HepG2 (cell line): Measurements from ENCODE around the gene TNFRSF6B. TPM values are rescaled to one million over a fixed set of nuclear protein-coding genes. Genes with fewer than 3 reads are reported as not detected.

Experiments used
- ADNP ChIP-seq: sonication (generic); formaldehyde crosslinking; IDR thresholded peaks from 2 replicates; pipeline ENCODE4 v1.4.0; 2020; ENCODE audit warnings: missing genetic modification reagents
- ARHGAP35 ChIP-seq: sonication (generic); formaldehyde crosslinking; IDR thresholded peaks from 2 replicates; pipeline ENCODE4 v1.9.0; 2022; ENCODE audit warnings: mild to moderate bottlenecking, inconsistent platforms, moderate library complexity, missing genetic modification reagents, borderline replicate concordance
- FOXC1 ChIP-seq: sonication (generic); formaldehyde crosslinking; IDR thresholded peaks from 2 replicates; pipeline ENCODE4 v1.8.0; 2022; ENCODE audit warnings: mild to moderate bottlenecking, missing genetic modification reagents, borderline replicate concordance
- MLLT10 ChIP-seq: sonication (generic); formaldehyde crosslinking; IDR thresholded peaks from 2 replicates; pipeline ENCODE4 v1.4.0; 2020; ENCODE audit warnings: missing genetic modification reagents
- NRL ChIP-seq: sonication (generic); formaldehyde crosslinking; IDR thresholded peaks from 2 replicates; pipeline ENCODE4 v1.5.0; 2020; ENCODE audit warnings: missing genetic modification reagents, mild to moderate bottlenecking, moderate library complexity, borderline replicate concordance
- SRY ChIP-seq: sonication (generic); formaldehyde crosslinking; IDR thresholded peaks from 2 replicates; pipeline ENCODE4 v1.8.0; 2022; ENCODE audit warnings: mild to moderate bottlenecking, missing genetic modification reagents
- ZNF256 ChIP-seq: sonication (generic); formaldehyde crosslinking; conservative IDR thresholded peaks from 2 replicates; pipeline ENCODE4 v1.4.0; 2020; ENCODE audit warnings: missing genetic modification reagents
- ZNF883 ChIP-seq: sonication (generic); formaldehyde crosslinking; IDR thresholded peaks from 2 replicates; pipeline ENCODE4 v1.5.1; 2020; ENCODE audit warnings: mild to moderate bottlenecking, missing genetic modification reagents; ENCODE audit errors: not compliant biosample characterization
- polyA plus RNA-seq, 8 experiments: library from polyadenylated mRNA; depleted of rRNA in 3 of 8; stranded (reverse) in 7 of 8; unstranded in 1 of 8; fragments of >200 nt; fragmentation: Illumina TruSeq in 4 of 8; extraction: Trizol in 4 of 8; gene quantifications; 2 replicates each; pipeline versions ENCODE4 v1.2.1 to v1.2.3, GENCODE V29; 2011 to 2016; ENCODE audit warnings: low read depth in 4 of 8, missing spikeins in 1 of 8, mixed read lengths in 1 of 8; ENCODE audit not compliant: insufficient read depth in 1 of 8
- total RNA-seq, 5 experiments: library from RNA; depleted of rRNA; stranded (reverse); fragments of >200 nt; fragmentation: Illumina TruSeq; extraction: Trizol; gene quantifications; 2 replicates each; pipeline ENCODE4 v1.2.3, GENCODE V29; 2016; ENCODE audit warnings: low read depth in 1 of 5
- TF ChIP-seq, protein P1 (sequence below): sonication (generic); formaldehyde crosslinking; IDR thresholded peaks from 2 replicates; pipeline ENCODE4 v1.4.0; 2020; ENCODE audit warnings: missing genetic modification reagents, borderline replicate concordance
- TF ChIP-seq, protein P2 (sequence below): sonication (generic); formaldehyde crosslinking; IDR thresholded peaks from 2 replicates; pipeline ENCODE4 v1.4.0; 2020; ENCODE audit warnings: mild to moderate bottlenecking, missing genetic modification reagents
- TF ChIP-seq, protein P3 (sequence below): sonication (generic); formaldehyde crosslinking; IDR thresholded peaks from 2 replicates; pipeline ENCODE4 v1.4.0; 2020; ENCODE audit warnings: missing genetic modification reagents, borderline replicate concordance

Gene TNFRSF6B
- total and polyA plus RNA-seq, 2 of the 13 experiments (the other 11 are each of a cell fraction or from before 2014, with no cell fraction given) = 0.24 TPM; not detected in 1

DNA sequence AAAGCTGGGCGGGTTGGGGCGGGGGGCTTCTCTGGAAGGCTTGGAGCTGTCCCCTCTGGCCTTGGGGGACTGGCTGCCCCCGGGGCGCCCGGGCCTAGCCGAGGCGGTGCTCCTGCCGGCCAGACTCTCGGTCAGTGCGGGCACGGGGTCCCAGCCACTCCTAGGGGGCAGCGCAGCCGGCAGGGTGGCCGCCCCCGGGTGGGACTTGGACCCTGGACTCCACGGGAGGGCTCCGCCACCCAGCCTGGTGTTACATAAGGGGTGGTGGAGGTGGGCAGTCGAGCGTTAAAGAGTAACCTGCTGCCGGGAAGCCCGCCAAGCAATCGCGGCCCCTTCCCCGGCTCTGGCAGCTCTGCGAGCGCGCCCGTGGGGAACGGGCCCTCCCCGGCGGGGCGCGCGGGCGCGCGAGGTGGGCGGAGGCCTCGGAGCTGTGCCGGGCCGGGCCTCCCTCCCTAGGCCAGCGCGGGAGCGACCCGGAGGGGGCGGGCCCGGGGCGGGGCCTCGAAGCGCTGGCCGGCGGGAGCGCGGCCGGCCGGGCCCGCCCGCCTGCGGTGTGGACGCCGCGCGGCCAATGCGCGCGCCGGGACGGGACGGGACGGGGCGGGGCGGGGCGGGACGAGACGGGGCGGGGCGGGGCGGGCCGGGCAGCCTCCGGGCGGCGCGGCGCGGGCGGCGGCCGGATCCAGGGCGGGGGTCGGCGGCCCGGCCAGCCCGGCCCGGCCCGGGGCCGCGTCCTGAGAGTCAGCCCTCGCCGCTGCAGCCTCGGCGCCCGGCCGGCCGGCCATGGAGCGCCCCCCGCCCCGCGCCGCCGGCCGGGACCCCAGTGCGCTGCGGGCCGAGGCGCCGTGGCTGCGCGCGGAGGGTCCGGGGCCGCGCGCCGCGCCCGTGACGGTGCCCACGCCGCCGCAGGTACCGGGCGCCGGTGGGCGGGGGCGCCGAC is 42.9 kb downstream of the TNFRSF6B start, which contains the start of gene SLC2A4RG (continued):
- TF ChIP-seq, protein P1, sequence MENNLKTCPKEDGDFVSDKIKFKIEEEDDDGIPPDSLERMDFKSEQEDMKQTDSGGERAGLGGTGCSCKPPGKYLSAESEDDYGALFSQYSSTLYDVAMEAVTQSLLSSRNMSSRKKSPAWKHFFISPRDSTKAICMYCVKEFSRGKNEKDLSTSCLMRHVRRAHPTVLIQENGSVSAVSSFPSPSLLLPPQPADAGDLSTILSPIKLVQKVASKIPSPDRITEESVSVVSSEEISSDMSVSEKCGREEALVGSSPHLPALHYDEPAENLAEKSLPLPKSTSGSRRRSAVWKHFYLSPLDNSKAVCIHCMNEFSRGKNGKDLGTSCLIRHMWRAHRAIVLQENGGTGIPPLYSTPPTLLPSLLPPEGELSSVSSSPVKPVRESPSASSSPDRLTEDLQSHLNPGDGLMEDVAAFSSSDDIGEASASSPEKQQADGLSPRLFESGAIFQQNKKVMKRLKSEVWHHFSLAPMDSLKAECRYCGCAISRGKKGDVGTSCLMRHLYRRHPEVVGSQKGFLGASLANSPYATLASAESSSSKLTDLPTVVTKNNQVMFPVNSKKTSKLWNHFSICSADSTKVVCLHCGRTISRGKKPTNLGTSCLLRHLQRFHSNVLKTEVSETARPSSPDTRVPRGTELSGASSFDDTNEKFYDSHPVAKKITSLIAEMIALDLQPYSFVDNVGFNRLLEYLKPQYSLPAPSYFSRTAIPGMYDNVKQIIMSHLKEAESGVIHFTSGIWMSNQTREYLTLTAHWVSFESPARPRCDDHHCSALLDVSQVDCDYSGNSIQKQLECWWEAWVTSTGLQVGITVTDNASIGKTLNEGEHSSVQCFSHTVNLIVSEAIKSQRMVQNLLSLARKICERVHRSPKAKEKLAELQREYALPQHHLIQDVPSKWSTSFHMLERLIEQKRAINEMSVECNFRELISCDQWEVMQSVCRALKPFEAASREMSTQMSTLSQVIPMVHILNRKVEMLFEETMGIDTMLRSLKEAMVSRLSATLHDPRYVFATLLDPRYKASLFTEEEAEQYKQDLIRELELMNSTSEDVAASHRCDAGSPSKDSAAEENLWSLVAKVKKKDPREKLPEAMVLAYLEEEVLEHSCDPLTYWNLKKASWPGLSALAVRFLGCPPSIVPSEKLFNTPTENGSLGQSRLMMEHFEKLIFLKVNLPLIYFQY (CRISPR knock-in tag) = peak; percentile 87
- TF ChIP-seq ZNF883 (CRISPR knock-in tag) = peak; percentile 64
- no peak for TF ChIP-seq NRL
- TF ChIP-seq, protein P2, sequence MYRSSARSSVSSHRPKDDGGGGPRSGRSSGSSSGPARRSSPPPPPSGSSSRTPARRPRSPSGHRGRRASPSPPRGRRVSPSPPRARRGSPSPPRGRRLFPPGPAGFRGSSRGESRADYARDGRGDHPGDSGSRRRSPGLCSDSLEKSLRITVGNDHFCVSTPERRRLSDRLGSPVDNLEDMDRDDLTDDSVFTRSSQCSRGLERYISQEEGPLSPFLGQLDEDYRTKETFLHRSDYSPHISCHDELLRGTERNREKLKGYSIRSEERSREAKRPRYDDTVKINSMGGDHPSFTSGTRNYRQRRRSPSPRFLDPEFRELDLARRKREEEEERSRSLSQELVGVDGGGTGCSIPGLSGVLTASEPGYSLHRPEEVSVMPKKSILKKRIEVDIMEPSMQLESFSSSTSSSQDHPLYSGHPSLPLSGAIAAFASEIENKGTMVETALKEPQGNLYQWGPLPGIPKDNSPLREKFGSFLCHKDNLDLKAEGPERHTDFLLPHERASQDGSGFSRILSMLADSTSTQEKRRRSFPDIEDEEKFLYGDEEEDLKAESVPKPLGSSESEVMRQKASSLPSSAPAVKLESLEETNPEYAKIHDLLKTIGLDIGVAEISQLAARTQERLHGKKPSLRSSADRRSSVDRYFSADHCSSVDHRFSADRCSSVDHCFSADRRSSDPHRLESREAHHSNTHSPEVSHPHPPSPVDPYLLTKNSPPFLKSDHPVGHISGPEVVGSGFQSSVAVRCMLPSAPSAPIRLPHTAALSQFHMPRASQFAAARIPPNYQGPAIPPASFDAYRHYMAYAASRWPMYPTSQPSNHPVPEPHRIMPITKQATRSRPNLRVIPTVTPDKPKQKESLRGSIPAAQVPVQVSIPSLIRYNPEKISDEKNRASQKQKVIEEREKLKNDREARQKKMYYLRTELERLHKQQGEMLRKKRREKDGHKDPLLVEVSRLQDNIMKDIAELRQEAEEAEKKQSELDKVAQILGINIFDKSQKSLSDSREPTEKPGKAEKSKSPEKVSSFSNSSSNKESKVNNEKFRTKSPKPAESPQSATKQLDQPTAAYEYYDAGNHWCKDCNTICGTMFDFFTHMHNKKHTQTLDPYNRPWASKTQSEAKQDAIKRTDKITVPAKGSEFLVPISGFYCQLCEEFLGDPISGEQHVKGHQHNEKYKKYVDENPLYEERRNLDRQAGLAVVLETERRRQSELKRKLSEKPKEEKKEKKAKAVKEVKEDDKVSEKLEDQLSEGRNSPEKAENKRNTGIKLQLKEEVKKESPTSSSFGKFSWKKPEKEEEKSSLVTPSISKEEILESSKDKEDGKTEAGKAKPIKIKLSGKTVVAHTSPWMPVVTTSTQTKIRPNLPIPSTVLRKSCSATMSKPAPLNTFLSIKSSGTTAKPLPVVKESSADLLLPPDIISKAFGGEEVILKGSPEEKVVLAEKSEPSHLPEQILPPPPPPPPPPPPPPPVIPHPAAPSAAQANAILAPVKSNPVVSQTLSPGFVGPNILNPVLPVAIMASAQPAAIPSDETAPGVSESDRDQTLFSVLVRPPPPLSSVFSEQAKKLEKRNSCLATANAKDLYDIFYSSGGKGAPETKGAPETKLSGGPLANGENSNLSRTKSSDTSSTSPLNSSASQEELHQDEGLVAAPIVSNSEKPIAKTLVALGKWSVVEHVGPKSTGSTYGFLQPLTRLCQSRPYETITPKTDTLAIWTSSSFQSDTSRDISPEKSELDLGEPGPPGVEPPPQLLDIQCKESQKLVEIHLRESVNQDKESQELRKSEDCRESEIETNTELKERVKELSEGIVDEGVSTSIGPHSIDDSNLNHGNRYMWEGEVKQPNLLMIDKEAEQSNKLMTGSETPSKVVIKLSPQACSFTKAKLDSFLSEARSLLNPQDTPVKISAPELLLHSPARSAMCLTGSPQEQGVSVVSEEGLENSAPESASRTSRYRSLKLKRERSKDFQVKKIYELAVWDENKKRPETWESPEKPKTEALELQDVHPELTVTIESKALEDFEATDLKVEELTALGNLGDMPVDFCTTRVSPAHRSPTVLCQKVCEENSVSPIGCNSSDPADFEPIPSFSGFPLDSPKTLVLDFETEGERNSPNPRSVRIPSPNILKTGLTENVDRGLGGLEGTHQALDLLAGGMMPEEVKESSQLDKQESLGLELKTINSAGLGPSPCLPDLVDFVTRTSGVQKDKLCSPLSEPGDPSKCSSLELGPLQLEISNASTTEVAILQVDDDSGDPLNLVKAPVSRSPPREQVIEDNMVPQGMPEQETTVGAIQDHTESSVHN = peak; percentile 93; the same call in 1 of the 2 replicates
- 0 out of 2 replicates have a peak, but pooled peaks have one; percentile 79 for TF ChIP-seq MLLT10 (CRISPR knock-in tag)
- TF ChIP-seq FOXC1 (CRISPR knock-in tag) = peak; percentile 43; the same call in 1 of the 2 replicates
- no peak for TF ChIP-seq ADNP (CRISPR knock-in tag)
- TF ChIP-seq, protein P3, sequence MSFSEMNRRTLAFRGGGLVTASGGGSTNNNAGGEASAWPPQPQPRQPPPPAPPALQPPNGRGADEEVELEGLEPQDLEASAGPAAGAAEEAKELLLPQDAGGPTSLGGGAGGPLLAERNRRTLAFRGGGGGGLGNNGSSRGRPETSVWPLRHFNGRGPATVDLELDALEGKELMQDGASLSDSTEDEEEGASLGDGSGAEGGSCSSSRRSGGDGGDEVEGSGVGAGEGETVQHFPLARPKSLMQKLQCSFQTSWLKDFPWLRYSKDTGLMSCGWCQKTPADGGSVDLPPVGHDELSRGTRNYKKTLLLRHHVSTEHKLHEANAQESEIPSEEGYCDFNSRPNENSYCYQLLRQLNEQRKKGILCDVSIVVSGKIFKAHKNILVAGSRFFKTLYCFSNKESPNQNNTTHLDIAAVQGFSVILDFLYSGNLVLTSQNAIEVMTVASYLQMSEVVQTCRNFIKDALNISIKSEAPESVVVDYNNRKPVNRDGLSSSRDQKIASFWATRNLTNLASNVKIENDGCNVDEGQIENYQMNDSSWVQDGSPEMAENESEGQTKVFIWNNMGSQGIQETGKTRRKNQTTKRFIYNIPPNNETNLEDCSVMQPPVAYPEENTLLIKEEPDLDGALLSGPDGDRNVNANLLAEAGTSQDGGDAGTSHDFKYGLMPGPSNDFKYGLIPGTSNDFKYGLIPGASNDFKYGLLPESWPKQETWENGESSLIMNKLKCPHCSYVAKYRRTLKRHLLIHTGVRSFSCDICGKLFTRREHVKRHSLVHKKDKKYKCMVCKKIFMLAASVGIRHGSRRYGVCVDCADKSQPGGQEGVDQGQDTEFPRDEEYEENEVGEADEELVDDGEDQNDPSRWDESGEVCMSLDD (CRISPR knock-in tag) = peak; percentile 36; the same call in 1 of the 2 replicates
- no peak for TF ChIP-seq ARHGAP35 (CRISPR knock-in tag)
- TF ChIP-seq SRY (CRISPR knock-in tag) = peak; percentile 66; the same call in 1 of the 2 replicates
- peak; percentile 55; the same call in 1 of the 2 replicates for TF ChIP-seq ZNF256 (CRISPR knock-in tag)
